Activated CD8-positive, alpha-beta memory T cell treated with anti-CD3 and anti-CD28 coated beads, Interleukin-2, amount 10 ng/mL, durations not matched to agents 7 days and 5 days (primary cell): ENCODE results near the gene CNGB1. TPM values are rescaled to one million over a fixed set of nuclear protein-coding genes. Genes with fewer than 3 reads are reported as not detected.
A peak's percentile ranks its signal among the peaks of the same experiment; 100 is the strongest.
"Not testable (repeated sequence)": the region's sequence is repeated elsewhere in the genome, so short reads cannot be mapped to it uniquely, and the experiment has no call there.

Source experiments
- ATAC-seq: fragments of 150-1000 bp; cut with Tn5 transposase; one replicate; pipeline ENCODE4 v1.10.0; 2021; ENCODE audit warnings: moderate library complexity
- CTCF ChIA-PET: fragments of 350-600 bp; sonication (Branson Sonifier 250); formaldehyde crosslinking; loops from one replicate; lab custom pipeline; 2021; ENCODE audit warnings: antibody characterized with exemption; lab: Charles Lee
- DNase-seq: peaks from one replicate; pipeline ENCODE4 v3.0.0-alpha.2; 2020
- H3K27ac Mint-ChIP-seq: one replicate; pipeline ENCODE4 v1.8.0; 2021; ENCODE audit warnings: mild to moderate bottlenecking, mixed read lengths
- H3K27me3 Mint-ChIP-seq: one replicate; pipeline ENCODE4 v1.8.0; 2021; ENCODE audit warnings: mixed read lengths
- H3K36me3 Mint-ChIP-seq: one replicate; pipeline ENCODE4 v1.8.0; 2021; ENCODE audit warnings: mild to moderate bottlenecking, mixed read lengths
- H3K4me1 Mint-ChIP-seq: one replicate; pipeline ENCODE4 v1.8.0; 2021; ENCODE audit warnings: mixed read lengths
- H3K4me3 Mint-ChIP-seq: one replicate; pipeline ENCODE4 v1.8.0; 2021; ENCODE audit warnings: mild to moderate bottlenecking, moderate library complexity, mixed read lengths
- H3K9me3 Mint-ChIP-seq: one replicate; pipeline ENCODE4 v1.8.0; 2022; ENCODE audit warnings: low read depth, mixed read lengths
- total RNA-seq, 2 experiments: library from RNA; stranded (reverse); gene quantifications; one replicate each; pipeline ENCODE4 v1.2.3, GENCODE V29; 2021

CNGB1 gene
- total RNA-seq, 2 experiments from 2014 or later: not detected

DNA sequence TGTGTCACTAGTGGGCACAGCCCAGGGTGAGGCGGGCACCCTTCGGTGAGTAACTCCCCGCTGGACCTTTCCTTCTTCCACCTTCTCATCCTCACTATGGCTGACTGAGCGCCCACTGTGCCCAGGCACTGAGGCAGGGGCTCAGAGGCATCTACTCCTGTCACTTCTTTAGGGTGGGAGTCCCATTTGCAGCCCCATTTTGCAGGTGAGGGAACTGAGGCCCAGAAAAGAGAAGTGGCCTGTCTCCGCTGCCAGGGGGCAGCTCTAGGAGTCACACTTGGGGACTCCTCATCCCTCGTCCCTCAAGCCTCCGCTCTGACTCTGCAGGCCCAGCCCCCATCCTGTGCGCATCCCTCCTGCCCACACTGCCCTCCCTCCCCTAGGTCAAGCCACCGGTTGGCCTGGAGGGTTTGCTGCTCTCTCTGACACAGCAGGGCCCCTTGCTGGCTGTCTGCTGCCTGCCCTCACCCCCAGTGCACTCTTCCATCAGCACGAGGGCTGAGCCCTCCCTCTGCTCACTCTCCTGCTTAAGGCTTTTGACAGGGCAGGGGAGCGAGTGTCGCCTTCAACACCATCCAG lies 62.4 kb downstream of the CNGB1 start:
- DNase-seq (no peak), ATAC-seq (no peak)
- Mint-ChIP-seq H3K9me3 (no peaks in the 10 kb centered on the region), H3K27ac (no peak overlapping the region), H3K4me3 (no peak overlapping the region), H3K36me3 (no peaks in the 10 kb centered on the region), H3K27me3 (peaks cover 3% of the 10 kb centered on the region), H3K4me1 (peaks cover 3% of the 10 kb centered on the region)
- CTCF ChIA-PET: interaction anchor here (1.9 kb wide), 1 partner anchor 96 kb away, joined by 5 read pairs; no protein-coding TSS in a partner anchor

GRCh38 chr16:57906382-57907316 lies 64.3 kb downstream of the CNGB1 start:
- Mint-ChIP-seq H3K36me3 (no peaks in the 10 kb centered on the region), H3K4me1 (peaks cover 3% of the 10 kb centered on the region), H3K27me3 (peaks cover 5% of the 10 kb centered on the region), H3K27ac (no peak overlapping the region), H3K4me3 (no peak overlapping the region), H3K9me3 (no peaks in the 10 kb centered on the region)
- ATAC-seq: peak; percentile 53
- DNase-seq: peak; percentile 52
- CTCF ChIA-PET: interaction anchor here (0.6 to 3.6 kb wide), 16 partner anchors 14 to 581 kb away, joined by 3 to 15 read pairs (median 3); partner anchors contain the start of genes USB1 and ZNF319

DNA sequence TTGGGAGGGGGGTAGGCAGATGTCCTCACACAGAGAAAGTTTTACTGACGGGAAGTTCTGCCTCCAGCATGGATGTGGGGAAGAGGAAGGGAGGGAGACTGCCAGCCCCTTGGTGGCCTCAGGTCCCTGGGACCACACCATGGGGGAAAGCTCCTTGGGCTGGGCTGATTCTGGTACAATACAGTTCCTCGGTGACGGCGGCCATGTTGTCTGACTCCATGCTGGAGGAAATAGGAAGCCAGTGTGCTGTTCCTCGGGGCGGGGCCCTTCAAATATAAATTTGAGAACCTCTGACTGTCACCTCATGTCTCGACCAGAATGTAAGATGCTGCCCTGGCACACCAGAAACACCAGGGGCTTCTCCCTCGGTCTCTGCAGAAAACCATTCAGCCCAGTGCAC lies 66.8 kb downstream of the CNGB1 start:
- CTCF ChIA-PET: interaction anchor here (1.0 kb wide), 1 partner anchor 327 kb away, joined by 3 read pairs; no protein-coding TSS in a partner anchor

GRCh38 chr16:57903656-57904055 lies 67.3 kb downstream of the CNGB1 start:
- no peak for DNase-seq
- CTCF ChIA-PET: no interaction called here
- H3K9me3 Mint-ChIP-seq: no peaks in the 10 kb centered on the region
- H3K27me3 Mint-ChIP-seq: peaks cover 13% of the 10 kb centered on the region
- no peak overlapping the region for H3K27ac Mint-ChIP-seq
- no peaks in the 10 kb centered on the region for H3K36me3 Mint-ChIP-seq
- no peak for ATAC-seq
- peaks cover 7% of the 10 kb centered on the region for H3K4me1 Mint-ChIP-seq
- H3K4me3 Mint-ChIP-seq: no peak overlapping the region

More for the DNA sequence above, 66.8 kb downstream of the CNGB1 start:
- DNase-seq (no peak), ATAC-seq (no peak)
- Mint-ChIP-seq H3K27ac (no peak overlapping the region), H3K4me3 (no peak overlapping the region), H3K9me3 (no peaks in the 10 kb centered on the region), H3K4me1 (peaks cover 7% of the 10 kb centered on the region), H3K27me3 (peaks cover 13% of the 10 kb centered on the region), H3K36me3 (no peaks in the 10 kb centered on the region)

DNA sequence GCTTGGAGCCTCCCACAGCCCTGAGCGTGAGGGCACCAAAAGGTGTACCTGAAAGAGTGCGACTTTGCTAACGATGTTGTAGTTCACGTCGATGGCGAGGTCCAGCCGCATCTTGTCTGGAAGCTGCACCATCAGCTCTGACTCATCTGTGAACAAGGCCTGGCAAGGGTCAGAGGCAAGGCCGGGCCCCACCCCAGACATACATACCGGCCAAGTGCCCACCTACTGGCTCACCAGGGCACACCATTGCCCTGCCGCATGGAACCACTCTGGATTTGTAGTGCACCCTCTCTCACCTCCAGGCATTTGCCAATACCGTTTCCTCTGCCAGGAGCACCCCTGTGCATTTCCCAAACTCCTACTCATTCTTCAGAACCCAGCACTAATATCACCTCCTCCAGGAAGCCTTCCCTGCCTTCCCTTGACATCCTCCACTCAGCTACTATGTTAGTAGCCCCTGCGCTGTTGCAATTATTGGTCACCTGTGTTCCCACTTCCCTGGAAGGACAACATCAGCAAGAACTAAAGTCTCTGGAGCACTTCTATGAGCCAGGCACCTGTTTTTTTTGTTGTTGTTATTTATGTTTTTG lies 69.4 kb downstream of the CNGB1 start:
- CTCF ChIA-PET: interaction anchor here (6.3 kb wide), 1 partner anchor 98 kb away, joined by 64 read pairs; the partner anchor contains the start of genes USB1 and ZNF319
- DNase-seq (no peak), ATAC-seq (no peak)
- Mint-ChIP-seq H3K4me1 (peaks cover 7% of the 10 kb centered on the region), H3K27ac (no peak overlapping the region), H3K9me3 (no peaks in the 10 kb centered on the region), H3K4me3 (no peak overlapping the region), H3K36me3 (no peaks in the 10 kb centered on the region), H3K27me3 (peaks cover 19% of the 10 kb centered on the region)

DNA sequence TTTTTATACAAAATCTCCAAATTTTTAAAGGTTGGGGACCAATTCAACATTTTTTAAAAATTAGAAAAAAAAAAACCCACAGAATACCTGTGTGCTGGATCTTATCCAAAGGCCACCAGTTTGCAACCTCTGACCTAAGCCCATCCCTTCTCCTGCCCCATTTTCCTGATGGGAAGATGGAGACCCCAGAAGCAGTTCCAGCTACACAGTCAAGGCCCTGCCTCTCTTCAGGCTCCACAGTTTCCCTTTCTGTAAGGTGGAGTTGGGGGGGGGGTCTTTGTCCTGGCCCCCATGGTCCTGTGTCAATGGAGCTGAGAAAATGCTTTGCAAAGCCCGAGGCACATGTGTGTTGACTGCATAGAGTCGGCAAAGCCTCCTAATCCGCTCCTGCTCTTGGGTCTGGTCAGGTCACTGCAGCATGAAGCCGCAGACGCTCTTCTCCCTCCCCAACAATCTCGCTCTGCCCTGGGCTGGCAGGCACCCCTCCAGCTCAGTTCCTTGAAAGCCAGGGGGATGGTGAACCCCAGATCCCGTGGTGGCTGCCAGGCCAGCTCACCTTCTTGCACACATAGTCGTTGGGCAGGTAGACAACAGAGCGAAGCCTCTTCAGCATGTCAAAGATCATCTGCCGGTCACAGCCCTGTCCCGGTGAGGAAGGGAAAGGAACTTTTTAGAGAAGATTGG lies 70.0 kb downstream of the CNGB1 start:
- no peak for DNase-seq
- peaks cover 4% of the 10 kb centered on the region for H3K4me1 Mint-ChIP-seq
- no peak for ATAC-seq
- H3K9me3 Mint-ChIP-seq: no peaks in the 10 kb centered on the region
- no peak overlapping the region for H3K4me3 Mint-ChIP-seq
- no peaks in the 10 kb centered on the region for H3K36me3 Mint-ChIP-seq
- peaks cover 19% of the 10 kb centered on the region for H3K27me3 Mint-ChIP-seq
- H3K27ac Mint-ChIP-seq: no peak overlapping the region
- CTCF ChIA-PET: interaction anchor here (6.3 kb wide), 1 partner anchor 99 kb away, joined by 64 read pairs; the partner anchor contains the start of genes USB1 and ZNF319

GRCh38 chr16:57899771-57900661 lies 70.9 kb downstream of the CNGB1 start:
- Mint-ChIP-seq H3K27me3 (peaks cover 19% of the 10 kb centered on the region), H3K4me3 (no peak overlapping the region), H3K36me3 (no peaks in the 10 kb centered on the region), H3K9me3 (no peaks in the 10 kb centered on the region), H3K27ac (no peak overlapping the region), H3K4me1 (peaks cover 4% of the 10 kb centered on the region)
- DNase-seq (peak; percentile 81), ATAC-seq (peak; percentile 82)
- CTCF ChIA-PET: interaction anchor here (1.0 to 6.3 kb wide), 10 partner anchors 10 to 230 kb away, joined by 3 to 64 read pairs (median 5); partner anchors contain the start of genes CFAP20, USB1 and ZNF319

GRCh38 chr16:57898961-57899360 lies 72.0 kb downstream of the CNGB1 start:
- no peak overlapping the region for H3K4me3 Mint-ChIP-seq
- no peaks in the 10 kb centered on the region for H3K9me3 Mint-ChIP-seq
- no peak overlapping the region for H3K27ac Mint-ChIP-seq
- CTCF ChIA-PET: interaction anchor here (0.8 to 6.3 kb wide), 14 partner anchors 9 to 408 kb away, joined by 3 to 64 read pairs (median 4); partner anchors contain the start of genes CFAP20, MMP15, USB1 and ZNF319
- H3K36me3 Mint-ChIP-seq: no peaks in the 10 kb centered on the region
- peaks cover 25% of the 10 kb centered on the region for H3K27me3 Mint-ChIP-seq
- H3K4me1 Mint-ChIP-seq: peaks cover 6% of the 10 kb centered on the region
- DNase-seq (no peak), ATAC-seq (no peak)

- Mint-ChIP-seq H3K9me3 (no peaks in the 10 kb centered on the region), H3K36me3 (no peaks in the 10 kb centered on the region), H3K4me3 (no peak overlapping the region), H3K4me1 (peaks cover 8% of the 10 kb centered on the region), H3K27me3 (peaks cover 30% of the 10 kb centered on the region), H3K27ac (no peak overlapping the region)
- CTCF ChIA-PET: interaction anchor here (1.1 to 6.3 kb wide), 6 partner anchors 16 to 128 kb away, joined by 3 to 64 read pairs (median 4); partner anchors contain the start of genes MMP15, USB1 and ZNF319
- no peak for DNase-seq
- no peak for ATAC-seq
These were observed 72.9 kb downstream of the CNGB1 start for GRCh38 chr16:57897996-57898395.

GRCh38 chr16:57897053-57897784 lies 73.7 kb downstream of the CNGB1 start:
- CTCF ChIA-PET: interaction anchor here (1.1 to 6.3 kb wide), 2 partner anchors 81 to 103 kb away, joined by 3 to 64 read pairs; partner anchors contain the start of genes USB1 and ZNF319
- Mint-ChIP-seq H3K27me3 (peaks cover 35% of the 10 kb centered on the region), H3K27ac (no peak overlapping the region)

GRCh38 chr16:57895081-57895547 lies 75.8 kb downstream of the CNGB1 start:
- not testable (repeated sequence) for H3K27ac Mint-ChIP-seq, H3K36me3 Mint-ChIP-seq

More at GRCh38 chr16:57897053-57897784, 73.7 kb downstream of the CNGB1 start:
- DNase-seq: no peak
- no peak overlapping the region for H3K4me3 Mint-ChIP-seq
- peaks cover 8% of the 10 kb centered on the region for H3K4me1 Mint-ChIP-seq
- no peak for ATAC-seq
- H3K9me3 Mint-ChIP-seq: no peaks in the 10 kb centered on the region
- no peaks in the 10 kb centered on the region for H3K36me3 Mint-ChIP-seq

More at GRCh38 chr16:57895081-57895547, 75.8 kb downstream of the CNGB1 start:
- H3K4me3 Mint-ChIP-seq, DNase-seq, H3K4me1 Mint-ChIP-seq, ATAC-seq, H3K9me3 Mint-ChIP-seq, CTCF ChIA-PET: not testable (repeated sequence)
- peaks cover 35% of the 10 kb centered on the region for H3K27me3 Mint-ChIP-seq
